Measurements from ENCODE around the gene OR4D1.
A peak's percentile ranks its signal among the peaks of the same experiment; 100 is the strongest.

OR4D1 gene

GRCh38 chr17:58166682-58167081, 18.5 kb downstream of the OR4D1 start, which contains the start of gene OR4D2:
Gene OR4D2 (plus strand): TSS chr17:58166982. CDS start chr17:58169656, 2,674 bp downstream.
- TF ChIP-seq, protein P1, sequence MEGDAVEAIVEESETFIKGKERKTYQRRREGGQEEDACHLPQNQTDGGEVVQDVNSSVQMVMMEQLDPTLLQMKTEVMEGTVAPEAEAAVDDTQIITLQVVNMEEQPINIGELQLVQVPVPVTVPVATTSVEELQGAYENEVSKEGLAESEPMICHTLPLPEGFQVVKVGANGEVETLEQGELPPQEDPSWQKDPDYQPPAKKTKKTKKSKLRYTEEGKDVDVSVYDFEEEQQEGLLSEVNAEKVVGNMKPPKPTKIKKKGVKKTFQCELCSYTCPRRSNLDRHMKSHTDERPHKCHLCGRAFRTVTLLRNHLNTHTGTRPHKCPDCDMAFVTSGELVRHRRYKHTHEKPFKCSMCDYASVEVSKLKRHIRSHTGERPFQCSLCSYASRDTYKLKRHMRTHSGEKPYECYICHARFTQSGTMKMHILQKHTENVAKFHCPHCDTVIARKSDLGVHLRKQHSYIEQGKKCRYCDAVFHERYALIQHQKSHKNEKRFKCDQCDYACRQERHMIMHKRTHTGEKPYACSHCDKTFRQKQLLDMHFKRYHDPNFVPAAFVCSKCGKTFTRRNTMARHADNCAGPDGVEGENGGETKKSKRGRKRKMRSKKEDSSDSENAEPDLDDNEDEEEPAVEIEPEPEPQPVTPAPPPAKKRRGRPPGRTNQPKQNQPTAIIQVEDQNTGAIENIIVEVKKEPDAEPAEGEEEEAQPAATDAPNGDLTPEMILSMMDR (IDR thresholded peaks at IDR 0.05; ENCODE audit: insufficient read depth, low read depth, low read length, missing control alignments), result no peak
- DNase-seq (ENCODE audit: low read depth), result no peak
- no peak within 1 kb of the TSS for H3K4me3 ChIP-seq (ENCODE audit: low read length)

GRCh38 chr17:58170622-58171021, 22.4 kb downstream of the OR4D1 start:
- H3K4me3 ChIP-seq (ENCODE audit: low read length), result no peak overlapping the region
- TF ChIP-seq, protein P1 (IDR thresholded peaks at IDR 0.05; ENCODE audit: insufficient read depth, low read depth, low read length, missing control alignments), result no peak
- no peak for DNase-seq (ENCODE audit: low read depth)

GRCh38 chr17:58172369-58173071, 24.3 kb downstream of the OR4D1 start:
- DNase-seq (ENCODE audit: low read depth), result peak; percentile 66

GRCh38 chr17:58174871-58175270, 26.7 kb downstream of the OR4D1 start:
- TF ChIP-seq, protein P1 (IDR thresholded peaks at IDR 0.05; ENCODE audit: insufficient read depth, low read depth, low read length, missing control alignments), result no peak
- DNase-seq (ENCODE audit: low read depth), result no peak
- no peak overlapping the region for H3K4me3 ChIP-seq (ENCODE audit: low read length)

More at GRCh38 chr17:58172369-58173071, 24.3 kb downstream of the OR4D1 start:
- TF ChIP-seq, protein P1 (IDR thresholded peaks at IDR 0.05; ENCODE audit: insufficient read depth, low read depth, low read length, missing control alignments), result peak; percentile 74
- no peak overlapping the region for H3K4me3 ChIP-seq (ENCODE audit: low read length)

DNA sequence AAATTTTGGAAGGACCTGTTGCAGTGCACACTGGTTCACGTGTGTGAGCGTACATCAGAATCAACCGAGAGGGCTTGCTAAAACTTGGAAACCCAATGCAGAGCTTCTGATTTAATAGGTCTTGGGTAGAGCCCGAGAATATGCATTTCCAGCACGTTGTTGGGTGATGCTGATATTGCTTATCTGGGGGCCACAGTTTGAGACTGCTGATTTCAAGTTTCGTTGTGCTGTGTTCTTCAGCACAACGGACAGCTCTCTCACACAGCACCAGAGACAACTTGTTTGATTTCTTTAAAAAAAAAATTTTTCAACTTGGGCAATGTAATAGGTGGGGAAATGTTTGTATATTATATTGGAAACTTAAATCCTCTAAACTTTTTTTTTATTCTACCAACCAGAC, 28.0 kb downstream of the OR4D1 start:
- TF ChIP-seq, protein P1 (IDR thresholded peaks at IDR 0.05; ENCODE audit: insufficient read depth, low read depth, low read length, missing control alignments), result no peak
- no peak overlapping the region for H3K4me3 ChIP-seq (ENCODE audit: low read length)
- DNase-seq (ENCODE audit: low read depth), result peak; percentile 33

DNA sequence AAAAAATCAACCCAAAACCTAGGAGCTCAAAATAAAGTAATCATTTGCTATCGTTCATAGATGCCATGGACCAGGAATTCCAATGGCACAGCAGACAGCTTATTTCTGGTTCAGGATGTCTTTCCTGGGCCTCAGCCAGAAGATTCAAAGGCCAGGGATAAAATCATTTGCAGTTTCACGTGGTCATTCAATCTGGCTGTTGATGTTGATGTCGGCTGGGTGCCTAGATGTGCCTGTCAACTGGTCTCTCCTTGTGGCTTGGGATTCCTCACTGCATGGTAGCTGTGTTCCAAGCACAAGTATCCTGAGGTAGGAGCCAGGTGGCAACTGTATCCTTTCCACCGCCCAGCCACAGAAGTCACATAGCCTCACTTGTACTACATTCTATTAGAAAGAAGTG, 33.6 kb downstream of the OR4D1 start:
- TF ChIP-seq, protein P1 (IDR thresholded peaks at IDR 0.05; ENCODE audit: insufficient read depth, low read depth, low read length, missing control alignments), result no peak
- DNase-seq (ENCODE audit: low read depth), result no peak

DNA sequence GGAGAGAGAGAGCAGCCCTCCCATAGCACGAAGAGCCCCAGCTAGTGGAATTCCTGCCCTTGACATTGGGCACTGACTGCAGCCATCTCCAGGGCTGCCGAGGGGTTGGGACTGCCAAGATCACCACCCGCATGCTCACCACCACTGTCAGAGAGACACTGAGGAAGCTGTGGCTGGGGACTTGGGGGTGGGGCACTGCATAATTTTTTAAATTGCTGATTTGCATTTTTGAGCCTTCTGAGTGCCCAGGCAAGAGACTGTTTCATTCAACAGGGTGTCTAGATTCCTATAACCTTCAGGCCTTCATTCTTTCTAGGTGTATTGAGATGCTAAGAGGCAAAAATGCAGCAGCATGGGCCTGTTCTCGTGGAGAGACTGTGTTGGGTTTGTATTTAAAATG, 35.3 kb downstream of the OR4D1 start:
- H3K4me3 ChIP-seq (ENCODE audit: low read length), result no peak overlapping the region
- DNase-seq (ENCODE audit: low read depth), result no peak
- TF ChIP-seq, protein P1 (IDR thresholded peaks at IDR 0.05; ENCODE audit: insufficient read depth, low read depth, low read length, missing control alignments), result no peak

More for the DNA sequence above, 33.6 kb downstream of the OR4D1 start:
- no peak overlapping the region for H3K4me3 ChIP-seq (ENCODE audit: low read length)

Measured in epithelial cell of esophagus (primary cell).